HepG2 (cell line): Measurements from ENCODE around the gene MED9. TPM values are rescaled to one million over a fixed set of nuclear protein-coding genes. Genes with fewer than 3 reads are reported as not detected.
A peak's percentile ranks its signal among the peaks of the same experiment; 100 is the strongest.

ENCODE experiments used
- CBFB ChIP-seq: sonication (generic); formaldehyde crosslinking; IDR thresholded peaks from 2 replicates; pipeline ENCODE4 v1.4.0; 2020; ENCODE audit warnings: missing genetic modification reagents
- HNRNPLL ChIP-seq: fragments of 200-400 bp; formaldehyde crosslinking; IDR thresholded peaks from 2 replicates; pipeline ENCODE4 v1.6.1; 2017; ENCODE audit warnings: mild to moderate bottlenecking, low read depth, low read length; ENCODE audit not compliant: poor library complexity, severe bottlenecking
- JARID2 ChIP-seq: sonication (generic); formaldehyde crosslinking; IDR thresholded peaks from 2 replicates; pipeline ENCODE4 v1.8.1; 2023; ENCODE audit warnings: missing genetic modification reagents, inconsistent platforms; ENCODE audit not compliant: insufficient replicate concordance
- JUN ChIP-seq: sonication (generic); formaldehyde crosslinking; IDR thresholded peaks from 2 replicates; pipeline ENCODE4 v1.4.0; 2020; ENCODE audit warnings: mild to moderate bottlenecking, missing genetic modification reagents
- LCORL ChIP-seq, 2 experiments: fragments of 450-650 bp in 1 of 2; sonication (generic) in 1 of 2; formaldehyde crosslinking in 1 of 2; IDR thresholded peaks; 2 replicates each; pipeline versions ENCODE4 v1.5.0 to v1.6.1; 2017 to 2020; ENCODE audit warnings: antibody characterized with exemption in 1 of 2, missing genetic modification reagents in 1 of 2
- PLRG1 ChIP-seq: fragments of 450-650 bp; conservative IDR thresholded peaks from 2 replicates; pipeline ENCODE4 v1.6.1; 2016
- POGZ ChIP-seq: sonication (generic); formaldehyde crosslinking; IDR thresholded peaks from 2 replicates; pipeline ENCODE4 v1.4.0; 2020; ENCODE audit warnings: mild to moderate bottlenecking, missing genetic modification reagents
- RNF2 ChIP-seq: fragments of 450-650 bp; conservative IDR thresholded peaks from 2 replicates; pipeline ENCODE4 v1.6.1; 2016; ENCODE audit warnings: low read depth
- SIN3B ChIP-seq: fragments of 150-350 bp; IDR thresholded peaks from 2 replicates; pipeline ENCODE4 v1.6.1; 2014; ENCODE audit warnings: low read length
- TAF15 ChIP-seq: fragments of 200-400 bp; formaldehyde crosslinking; IDR thresholded peaks from one replicate; pipeline ENCODE4 v1.6.1; 2018; ENCODE audit warnings: mild to moderate bottlenecking, low read depth, low read length; ENCODE audit not compliant: poor library complexity, severe bottlenecking
- ZBTB1 ChIP-seq: sonication (generic); formaldehyde crosslinking; IDR thresholded peaks from 2 replicates; pipeline ENCODE4 v1.4.0; 2020; ENCODE audit warnings: missing genetic modification reagents, borderline replicate concordance
- ZFP1 ChIP-seq: IDR thresholded peaks from 2 replicates; pipeline ENCODE4 v1.6.1; 2016
- ZSCAN21 ChIP-seq: sonication (generic); formaldehyde crosslinking; IDR thresholded peaks from 2 replicates; pipeline ENCODE4 v1.8.0; 2022; ENCODE audit warnings: mild to moderate bottlenecking, missing genetic modification reagents, moderate library complexity, borderline replicate concordance
- polyA plus RNA-seq, 8 experiments: library from polyadenylated mRNA; depleted of rRNA in 3 of 8; stranded (reverse) in 7 of 8; unstranded in 1 of 8; fragments of >200 nt; fragmentation: Illumina TruSeq in 4 of 8; extraction: Trizol in 4 of 8; gene quantifications; 2 replicates each; pipeline versions ENCODE4 v1.2.1 to v1.2.3, GENCODE V29; 2011 to 2016; ENCODE audit warnings: low read depth in 4 of 8, missing spikeins in 1 of 8, mixed read lengths in 1 of 8; ENCODE audit not compliant: insufficient read depth in 1 of 8
- total RNA-seq, 5 experiments: library from RNA; depleted of rRNA; stranded (reverse); fragments of >200 nt; fragmentation: Illumina TruSeq; extraction: Trizol; gene quantifications; 2 replicates each; pipeline ENCODE4 v1.2.3, GENCODE V29; 2016; ENCODE audit warnings: low read depth in 1 of 5
- TF ChIP-seq, protein P1 (sequence below): sonication (generic); formaldehyde crosslinking; IDR thresholded peaks from 2 replicates; pipeline ENCODE4 v1.4.0; 2020; ENCODE audit warnings: mild to moderate bottlenecking, low read depth, missing genetic modification reagents
- TF ChIP-seq, protein P2 (sequence below): sonication (generic); formaldehyde crosslinking; conservative IDR thresholded peaks from 2 replicates; pipeline ENCODE4 v1.8.0; 2022; ENCODE audit warnings: mild to moderate bottlenecking, moderate library complexity, missing genetic modification reagents
- TF ChIP-seq, protein P3 (sequence below): sonication (generic); formaldehyde crosslinking; IDR thresholded peaks from 2 replicates; pipeline ENCODE4 v1.9.0; 2021; ENCODE audit warnings: missing genetic modification reagents, borderline replicate concordance
- TF ChIP-seq, protein P4 (sequence below): sonication (generic); formaldehyde crosslinking; conservative IDR thresholded peaks from 2 replicates; pipeline ENCODE4 v1.4.0; 2020; ENCODE audit warnings: missing genetic modification reagents
- TF ChIP-seq, protein P5 (sequence below): sonication (generic); formaldehyde crosslinking; IDR thresholded peaks from 2 replicates; pipeline ENCODE4 v1.9.0; 2021; ENCODE audit warnings: missing genetic modification reagents, borderline replicate concordance

MED9 gene
- total and polyA plus RNA-seq, 2 of the 13 experiments (the other 11 are each of a cell fraction or from before 2014, with no cell fraction given) = 11.9 to 15.1 TPM

DNA sequence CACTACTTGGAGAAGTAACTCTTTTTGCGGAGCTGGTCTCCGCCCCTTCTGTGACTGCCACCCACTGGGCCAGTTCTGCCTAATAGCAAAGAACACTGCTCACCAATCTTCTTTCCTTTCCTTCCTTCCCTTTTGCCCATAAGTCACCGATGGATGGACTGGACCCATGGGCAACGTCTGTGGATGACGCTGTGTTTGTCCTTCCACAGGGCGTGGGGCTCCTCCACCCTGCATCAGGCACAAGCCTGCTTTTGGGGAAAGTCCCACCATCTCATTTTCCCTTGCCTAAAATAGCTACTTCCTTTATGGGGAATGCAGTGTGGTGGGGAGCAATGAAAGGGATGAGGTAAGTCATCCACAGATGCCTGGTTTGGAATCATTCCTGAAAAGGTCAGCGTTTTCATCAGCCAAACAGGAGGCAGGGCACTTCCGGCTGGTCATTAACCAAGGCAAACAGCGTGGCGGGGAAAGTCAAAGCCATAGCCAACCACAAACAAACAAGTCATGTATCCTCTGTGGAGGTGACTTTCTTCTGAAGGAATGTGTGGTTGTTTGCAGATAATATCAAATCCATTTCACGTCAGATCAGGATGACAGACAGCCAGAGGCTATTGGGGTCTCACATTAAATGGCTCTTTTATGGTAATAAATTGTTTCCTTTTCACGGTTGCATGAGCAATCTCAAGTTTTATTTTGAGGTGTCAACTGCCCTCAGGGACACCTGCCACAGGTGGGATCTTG is 30.7 kb upstream of the MED9 start (continued):
- peak; percentile 100 for TF ChIP-seq CBFB (CRISPR knock-in tag)
- TF ChIP-seq HNRNPLL = no peak
- no peak for TF ChIP-seq TAF15
- TF ChIP-seq, protein P1, sequence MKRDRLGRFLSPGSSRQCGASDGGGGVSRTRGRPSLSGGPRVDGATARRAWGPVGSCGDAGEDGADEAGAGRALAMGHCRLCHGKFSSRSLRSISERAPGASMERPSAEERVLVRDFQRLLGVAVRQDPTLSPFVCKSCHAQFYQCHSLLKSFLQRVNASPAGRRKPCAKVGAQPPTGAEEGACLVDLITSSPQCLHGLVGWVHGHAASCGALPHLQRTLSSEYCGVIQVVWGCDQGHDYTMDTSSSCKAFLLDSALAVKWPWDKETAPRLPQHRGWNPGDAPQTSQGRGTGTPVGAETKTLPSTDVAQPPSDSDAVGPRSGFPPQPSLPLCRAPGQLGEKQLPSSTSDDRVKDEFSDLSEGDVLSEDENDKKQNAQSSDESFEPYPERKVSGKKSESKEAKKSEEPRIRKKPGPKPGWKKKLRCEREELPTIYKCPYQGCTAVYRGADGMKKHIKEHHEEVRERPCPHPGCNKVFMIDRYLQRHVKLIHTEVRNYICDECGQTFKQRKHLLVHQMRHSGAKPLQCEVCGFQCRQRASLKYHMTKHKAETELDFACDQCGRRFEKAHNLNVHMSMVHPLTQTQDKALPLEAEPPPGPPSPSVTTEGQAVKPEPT (CRISPR knock-in tag) = 0 out of 2 replicates have a peak, but pooled peaks have one; percentile 41
- no peak for TF ChIP-seq PLRG1
- TF ChIP-seq, protein P2, sequence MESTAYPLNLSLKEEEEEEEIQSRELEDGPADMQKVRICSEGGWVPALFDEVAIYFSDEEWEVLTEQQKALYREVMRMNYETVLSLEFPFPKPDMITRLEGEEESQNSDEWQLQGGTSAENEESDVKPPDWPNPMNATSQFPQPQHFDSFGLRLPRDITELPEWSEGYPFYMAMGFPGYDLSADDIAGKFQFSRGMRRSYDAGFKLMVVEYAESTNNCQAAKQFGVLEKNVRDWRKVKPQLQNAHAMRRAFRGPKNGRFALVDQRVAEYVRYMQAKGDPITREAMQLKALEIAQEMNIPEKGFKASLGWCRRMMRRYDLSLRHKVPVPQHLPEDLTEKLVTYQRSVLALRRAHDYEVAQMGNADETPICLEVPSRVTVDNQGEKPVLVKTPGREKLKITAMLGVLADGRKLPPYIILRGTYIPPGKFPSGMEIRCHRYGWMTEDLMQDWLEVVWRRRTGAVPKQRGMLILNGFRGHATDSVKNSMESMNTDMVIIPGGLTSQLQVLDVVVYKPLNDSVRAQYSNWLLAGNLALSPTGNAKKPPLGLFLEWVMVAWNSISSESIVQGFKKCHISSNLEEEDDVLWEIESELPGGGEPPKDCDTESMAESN (CRISPR knock-in tag) = no peak; the same call in 1 of the 2 replicates
- TF ChIP-seq, protein P3, sequence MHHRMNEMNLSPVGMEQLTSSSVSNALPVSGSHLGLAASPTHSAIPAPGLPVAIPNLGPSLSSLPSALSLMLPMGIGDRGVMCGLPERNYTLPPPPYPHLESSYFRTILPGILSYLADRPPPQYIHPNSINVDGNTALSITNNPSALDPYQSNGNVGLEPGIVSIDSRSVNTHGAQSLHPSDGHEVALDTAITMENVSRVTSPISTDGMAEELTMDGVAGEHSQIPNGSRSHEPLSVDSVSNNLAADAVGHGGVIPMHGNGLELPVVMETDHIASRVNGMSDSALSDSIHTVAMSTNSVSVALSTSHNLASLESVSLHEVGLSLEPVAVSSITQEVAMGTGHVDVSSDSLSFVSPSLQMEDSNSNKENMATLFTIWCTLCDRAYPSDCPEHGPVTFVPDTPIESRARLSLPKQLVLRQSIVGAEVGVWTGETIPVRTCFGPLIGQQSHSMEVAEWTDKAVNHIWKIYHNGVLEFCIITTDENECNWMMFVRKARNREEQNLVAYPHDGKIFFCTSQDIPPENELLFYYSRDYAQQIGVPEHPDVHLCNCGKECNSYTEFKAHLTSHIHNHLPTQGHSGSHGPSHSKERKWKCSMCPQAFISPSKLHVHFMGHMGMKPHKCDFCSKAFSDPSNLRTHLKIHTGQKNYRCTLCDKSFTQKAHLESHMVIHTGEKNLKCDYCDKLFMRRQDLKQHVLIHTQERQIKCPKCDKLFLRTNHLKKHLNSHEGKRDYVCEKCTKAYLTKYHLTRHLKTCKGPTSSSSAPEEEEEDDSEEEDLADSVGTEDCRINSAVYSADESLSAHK = no peak
- TF ChIP-seq ZBTB1 (CRISPR knock-in tag) = no peak
- no peak for TF ChIP-seq JARID2 (CRISPR knock-in tag)
- TF ChIP-seq ZSCAN21 (CRISPR knock-in tag) = 0 out of 2 replicates have a peak, but pooled peaks have one; percentile 22
- peak; percentile 66; the same call in 1 of the 2 replicates for TF ChIP-seq LCORL (IDR thresholded peaks at IDR 0.05)
- peak; percentile 98 for TF ChIP-seq LCORL (CRISPR knock-in tag; IDR thresholded peaks at IDR 0.05)
- TF ChIP-seq, protein P4, sequence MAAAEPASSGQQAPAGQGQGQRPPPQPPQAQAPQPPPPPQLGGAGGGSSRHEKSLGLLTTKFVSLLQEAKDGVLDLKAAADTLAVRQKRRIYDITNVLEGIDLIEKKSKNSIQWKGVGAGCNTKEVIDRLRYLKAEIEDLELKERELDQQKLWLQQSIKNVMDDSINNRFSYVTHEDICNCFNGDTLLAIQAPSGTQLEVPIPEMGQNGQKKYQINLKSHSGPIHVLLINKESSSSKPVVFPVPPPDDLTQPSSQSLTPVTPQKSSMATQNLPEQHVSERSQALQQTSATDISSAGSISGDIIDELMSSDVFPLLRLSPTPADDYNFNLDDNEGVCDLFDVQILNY (CRISPR knock-in tag) = no peak
- peak; percentile 73; the same call in 1 of the 2 replicates for TF ChIP-seq ZFP1 (CRISPR knock-in tag)
- peak; percentile 99 for TF ChIP-seq JUN (CRISPR knock-in tag)
- TF ChIP-seq, protein P5, sequence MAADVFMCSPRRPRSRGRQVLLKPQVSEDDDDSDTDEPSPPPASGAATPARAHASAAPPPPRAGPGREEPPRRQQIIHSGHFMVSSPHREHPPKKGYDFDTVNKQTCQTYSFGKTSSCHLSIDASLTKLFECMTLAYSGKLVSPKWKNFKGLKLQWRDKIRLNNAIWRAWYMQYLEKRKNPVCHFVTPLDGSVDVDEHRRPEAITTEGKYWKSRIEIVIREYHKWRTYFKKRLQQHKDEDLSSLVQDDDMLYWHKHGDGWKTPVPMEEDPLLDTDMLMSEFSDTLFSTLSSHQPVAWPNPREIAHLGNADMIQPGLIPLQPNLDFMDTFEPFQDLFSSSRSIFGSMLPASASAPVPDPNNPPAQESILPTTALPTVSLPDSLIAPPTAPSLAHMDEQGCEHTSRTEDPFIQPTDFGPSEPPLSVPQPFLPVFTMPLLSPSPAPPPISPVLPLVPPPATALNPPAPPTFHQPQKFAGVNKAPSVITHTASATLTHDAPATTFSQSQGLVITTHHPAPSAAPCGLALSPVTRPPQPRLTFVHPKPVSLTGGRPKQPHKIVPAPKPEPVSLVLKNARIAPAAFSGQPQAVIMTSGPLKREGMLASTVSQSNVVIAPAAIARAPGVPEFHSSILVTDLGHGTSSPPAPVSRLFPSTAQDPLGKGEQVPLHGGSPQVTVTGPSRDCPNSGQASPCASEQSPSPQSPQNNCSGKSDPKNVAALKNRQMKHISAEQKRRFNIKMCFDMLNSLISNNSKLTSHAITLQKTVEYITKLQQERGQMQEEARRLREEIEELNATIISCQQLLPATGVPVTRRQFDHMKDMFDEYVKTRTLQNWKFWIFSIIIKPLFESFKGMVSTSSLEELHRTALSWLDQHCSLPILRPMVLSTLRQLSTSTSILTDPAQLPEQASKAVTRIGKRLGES (CRISPR knock-in tag) = peak; percentile 80; the same call in 1 of the 2 replicates
- TF ChIP-seq POGZ = 0 out of 2 replicates have a peak, but pooled peaks have one; percentile 36
- no peak for TF ChIP-seq SIN3B
- TF ChIP-seq RNF2 = no peak
